Epithelial cell of esophagus (primary cell): ENCODE data around the gene CCDC7.

ENCODE experiments used
- DNase-seq: peaks from one replicate; pipeline ENCODE4 v3.0.0; 2010; ENCODE audit warnings: low read depth
- H3K4me3 ChIP-seq: 2 replicates; pipeline ENCODE4 v1.5.1; 2011; ENCODE audit warnings: mild to moderate bottlenecking, low read length, control low read depth
- TF ChIP-seq, protein P1 (sequence below): IDR thresholded peaks from 2 replicates; pipeline ENCODE4 v1.5.1; 2011; ENCODE audit warnings: low read depth, mild to moderate bottlenecking, low read length, control low read depth, inconsistent platforms; ENCODE audit not compliant: insufficient read depth; ENCODE audit errors: missing control alignments

Gene CCDC7

DNA sequence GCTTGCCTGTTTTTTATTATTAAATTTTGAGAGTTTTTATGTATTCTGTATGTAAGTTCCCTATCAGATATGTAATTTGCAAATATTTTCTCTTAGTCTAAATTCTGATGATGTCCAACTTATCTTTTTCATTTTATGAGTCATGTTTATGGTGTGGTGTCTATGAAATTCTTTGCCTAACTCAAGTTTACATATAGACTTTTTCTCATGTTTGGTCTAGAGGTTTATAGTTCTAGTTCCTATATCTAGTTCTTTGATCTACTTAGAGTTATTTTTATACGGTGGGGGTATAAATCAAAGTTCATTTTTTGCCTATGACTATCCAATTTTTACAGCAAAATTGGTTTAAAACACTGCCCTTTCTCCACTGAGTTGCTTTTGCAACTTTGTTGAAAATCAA is 26.3 kb upstream of the CCDC7 start:
- TF ChIP-seq, protein P1, sequence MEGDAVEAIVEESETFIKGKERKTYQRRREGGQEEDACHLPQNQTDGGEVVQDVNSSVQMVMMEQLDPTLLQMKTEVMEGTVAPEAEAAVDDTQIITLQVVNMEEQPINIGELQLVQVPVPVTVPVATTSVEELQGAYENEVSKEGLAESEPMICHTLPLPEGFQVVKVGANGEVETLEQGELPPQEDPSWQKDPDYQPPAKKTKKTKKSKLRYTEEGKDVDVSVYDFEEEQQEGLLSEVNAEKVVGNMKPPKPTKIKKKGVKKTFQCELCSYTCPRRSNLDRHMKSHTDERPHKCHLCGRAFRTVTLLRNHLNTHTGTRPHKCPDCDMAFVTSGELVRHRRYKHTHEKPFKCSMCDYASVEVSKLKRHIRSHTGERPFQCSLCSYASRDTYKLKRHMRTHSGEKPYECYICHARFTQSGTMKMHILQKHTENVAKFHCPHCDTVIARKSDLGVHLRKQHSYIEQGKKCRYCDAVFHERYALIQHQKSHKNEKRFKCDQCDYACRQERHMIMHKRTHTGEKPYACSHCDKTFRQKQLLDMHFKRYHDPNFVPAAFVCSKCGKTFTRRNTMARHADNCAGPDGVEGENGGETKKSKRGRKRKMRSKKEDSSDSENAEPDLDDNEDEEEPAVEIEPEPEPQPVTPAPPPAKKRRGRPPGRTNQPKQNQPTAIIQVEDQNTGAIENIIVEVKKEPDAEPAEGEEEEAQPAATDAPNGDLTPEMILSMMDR, result no peak
- DNase-seq, result no peak
- H3K4me3 ChIP-seq, result no peak overlapping the region

DNA sequence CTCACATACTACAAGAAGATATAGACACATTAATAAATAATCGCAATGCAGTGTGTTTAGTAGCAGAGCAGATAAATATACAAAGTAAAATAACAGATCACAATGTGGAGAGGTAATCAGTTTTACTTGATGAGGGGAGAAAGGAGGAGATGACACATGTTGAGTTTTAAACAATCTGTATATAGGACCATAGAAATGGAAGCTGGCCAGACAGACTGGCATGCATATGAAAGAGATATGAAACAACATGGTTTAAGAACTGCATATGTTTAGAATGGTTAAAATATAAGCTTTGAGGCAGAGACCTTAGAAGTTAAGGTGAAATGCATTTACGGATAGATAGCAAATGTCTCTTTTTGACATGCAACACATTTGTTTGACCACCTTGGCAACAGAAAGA is 19.8 kb upstream of the CCDC7 start:
- H3K4me3 ChIP-seq, result no peak overlapping the region
- TF ChIP-seq, protein P1, result no peak
- DNase-seq, result no peak

DNA sequence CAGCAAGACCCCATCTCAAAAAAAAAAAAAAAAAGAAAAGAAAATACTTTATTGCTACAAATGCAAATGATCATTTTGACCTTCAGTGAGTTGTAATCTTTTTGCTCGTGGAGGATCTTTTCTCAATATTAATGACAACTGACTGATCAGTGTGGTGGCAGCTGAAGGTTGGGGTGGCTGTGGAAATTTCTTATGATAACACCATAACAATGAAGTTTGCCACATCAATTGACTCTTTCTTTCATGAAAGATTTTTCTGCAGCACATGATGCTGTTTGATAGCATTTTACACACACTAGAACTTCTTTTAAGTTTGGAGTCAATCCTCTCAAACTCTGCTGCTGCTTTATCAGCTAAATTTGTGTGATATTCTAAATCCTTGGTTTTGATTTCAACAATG is 12.4 kb upstream of the CCDC7 start:
- DNase-seq, result no peak
- no peak overlapping the region for H3K4me3 ChIP-seq
- TF ChIP-seq, protein P1, result no peak

DNA sequence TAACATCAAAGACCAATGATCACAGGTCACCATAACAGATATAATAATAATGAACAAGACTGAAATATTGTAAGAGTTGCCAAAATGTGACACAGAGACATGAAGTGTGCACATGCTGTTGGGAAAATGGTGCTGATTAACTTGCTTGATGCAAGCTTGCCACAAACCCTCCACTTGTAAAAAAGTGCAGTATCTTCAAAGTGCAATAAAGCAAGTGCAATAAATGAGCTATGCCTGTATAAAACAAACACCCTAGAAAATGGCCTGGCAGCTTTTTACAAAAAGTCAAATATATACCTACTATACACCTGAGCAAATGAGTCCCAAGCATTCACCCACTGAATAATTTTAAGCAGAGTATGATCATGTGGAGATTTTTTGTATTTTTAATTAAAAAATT is 9.7 kb upstream of the CCDC7 start:
- TF ChIP-seq, protein P1, result no peak
- no peak for DNase-seq
- H3K4me3 ChIP-seq, result no peak overlapping the region

DNA sequence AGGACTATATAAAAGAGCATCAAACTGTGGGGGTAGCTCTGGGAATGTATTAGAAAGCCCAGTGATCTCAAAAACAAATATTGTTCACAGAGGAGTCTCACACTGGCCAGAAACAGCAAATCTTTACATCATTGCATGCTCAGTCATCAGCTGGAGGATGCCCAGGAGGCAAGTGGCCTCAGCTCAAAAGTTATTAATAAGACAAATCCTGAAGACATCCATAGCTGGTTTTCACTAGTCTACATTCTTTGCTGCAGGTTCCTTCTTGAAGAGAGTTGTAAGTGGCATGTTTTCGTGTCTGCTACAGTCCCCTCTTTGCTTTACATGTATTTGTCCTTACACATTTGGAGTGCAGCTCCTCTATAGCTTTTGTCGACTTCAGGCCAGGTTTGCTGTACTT is 8.6 kb upstream of the CCDC7 start:
- TF ChIP-seq, protein P1, result no peak
- H3K4me3 ChIP-seq, result no peak overlapping the region
- peak; percentile 72 for DNase-seq

DNA sequence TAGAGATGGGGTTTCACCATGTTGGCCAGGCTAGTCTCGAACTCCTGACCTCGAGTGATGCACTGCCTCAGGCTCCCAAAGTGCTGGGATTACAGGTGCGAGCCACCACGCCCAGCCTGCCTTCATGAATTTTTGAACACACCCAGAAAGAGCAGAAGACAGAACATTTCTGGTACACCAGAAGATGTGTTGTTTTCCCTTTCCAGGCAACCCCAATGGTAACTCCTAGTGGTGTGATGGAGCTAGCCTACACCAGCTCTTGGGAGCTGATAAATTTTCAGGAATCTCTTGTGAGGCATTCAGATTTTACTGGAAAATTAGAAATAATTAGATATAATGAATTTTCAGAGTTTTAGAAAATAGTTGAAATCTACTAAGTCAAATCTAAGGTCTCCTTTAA is 904 bp upstream of the CCDC7 start:
- no peak for DNase-seq
- H3K4me3 ChIP-seq, result peak overlapping the region; percentile 77
- TF ChIP-seq, protein P1, result no peak

DNA sequence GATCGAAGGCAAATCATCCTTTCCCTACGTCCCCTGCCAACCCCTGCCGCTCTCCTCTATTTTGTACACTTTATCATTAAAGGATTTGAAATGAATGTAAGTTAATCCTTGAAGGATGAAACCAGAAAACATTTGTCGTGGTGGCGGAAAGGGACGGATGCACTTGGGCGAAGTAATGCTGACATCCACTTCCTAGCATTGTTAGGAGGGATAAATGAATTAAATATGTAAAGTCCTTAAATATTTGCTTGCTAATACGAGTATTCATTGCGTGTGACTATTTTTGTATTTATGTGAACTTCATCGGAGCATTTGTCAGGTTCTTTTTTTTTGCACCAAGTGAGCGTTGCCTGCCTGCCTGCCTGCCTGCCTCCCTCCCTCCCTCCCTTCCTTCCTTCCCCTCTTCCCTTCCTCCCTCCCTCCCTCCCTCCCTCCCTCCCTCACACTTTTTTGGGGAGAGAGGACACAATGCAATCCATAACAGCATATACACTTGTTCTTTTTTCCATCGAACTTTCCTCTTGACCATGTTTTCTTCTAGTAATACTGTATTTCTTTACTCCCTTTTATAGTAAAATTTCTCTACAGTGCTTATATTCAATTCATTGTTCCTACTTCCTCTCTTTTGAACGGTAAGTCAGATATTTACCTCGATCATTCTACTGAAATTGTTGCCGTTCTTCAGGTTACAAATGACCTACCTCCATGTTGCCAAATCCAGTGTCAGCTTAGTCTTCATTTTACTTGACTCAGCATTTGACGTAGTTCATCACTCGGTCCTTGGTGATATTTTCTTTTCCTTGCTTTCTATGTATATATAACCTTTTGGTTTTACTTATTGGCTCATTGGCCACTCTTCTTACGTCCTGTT is 831 bp downstream of the CCDC7 start:
- TF ChIP-seq, protein P1, result no peak
- peak; percentile 25 for DNase-seq
- H3K4me3 ChIP-seq, result peak overlapping the region; percentile 77
